Measurements from ENCODE around the gene XYLT1.

XYLT1 gene

DNA sequence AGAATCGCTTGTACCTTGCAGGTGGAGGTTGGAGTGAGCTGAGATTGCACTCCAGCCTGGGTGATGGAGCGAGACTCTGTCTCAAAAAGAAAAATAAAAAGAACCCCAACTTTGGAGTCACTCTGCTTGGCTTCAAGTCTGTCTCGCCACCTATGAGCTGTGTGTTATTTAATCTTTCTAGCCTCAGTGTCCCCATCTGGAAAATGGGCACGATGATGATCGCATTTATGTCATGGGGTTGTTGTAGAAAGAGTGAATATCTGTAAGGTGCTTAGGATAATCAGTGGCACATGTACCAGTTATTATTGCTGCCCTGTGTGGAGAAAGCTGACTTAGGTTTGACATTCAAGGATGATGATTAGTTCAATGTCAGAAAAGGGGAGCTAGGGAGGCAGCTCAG is 319.4 kb downstream of the XYLT1 start:
- no peak overlapping the region for H3K4me3 ChIP-seq (replicated peaks; ENCODE audit: low read depth, low read length)
- TF ChIP-seq, protein P1, sequence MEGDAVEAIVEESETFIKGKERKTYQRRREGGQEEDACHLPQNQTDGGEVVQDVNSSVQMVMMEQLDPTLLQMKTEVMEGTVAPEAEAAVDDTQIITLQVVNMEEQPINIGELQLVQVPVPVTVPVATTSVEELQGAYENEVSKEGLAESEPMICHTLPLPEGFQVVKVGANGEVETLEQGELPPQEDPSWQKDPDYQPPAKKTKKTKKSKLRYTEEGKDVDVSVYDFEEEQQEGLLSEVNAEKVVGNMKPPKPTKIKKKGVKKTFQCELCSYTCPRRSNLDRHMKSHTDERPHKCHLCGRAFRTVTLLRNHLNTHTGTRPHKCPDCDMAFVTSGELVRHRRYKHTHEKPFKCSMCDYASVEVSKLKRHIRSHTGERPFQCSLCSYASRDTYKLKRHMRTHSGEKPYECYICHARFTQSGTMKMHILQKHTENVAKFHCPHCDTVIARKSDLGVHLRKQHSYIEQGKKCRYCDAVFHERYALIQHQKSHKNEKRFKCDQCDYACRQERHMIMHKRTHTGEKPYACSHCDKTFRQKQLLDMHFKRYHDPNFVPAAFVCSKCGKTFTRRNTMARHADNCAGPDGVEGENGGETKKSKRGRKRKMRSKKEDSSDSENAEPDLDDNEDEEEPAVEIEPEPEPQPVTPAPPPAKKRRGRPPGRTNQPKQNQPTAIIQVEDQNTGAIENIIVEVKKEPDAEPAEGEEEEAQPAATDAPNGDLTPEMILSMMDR (IDR thresholded peaks at IDR 0.05; ENCODE audit: low read depth, low read length, missing control alignments) = no peak
- DNase-seq (ENCODE audit: extremely low read depth, low read depth) = no peak

DNA sequence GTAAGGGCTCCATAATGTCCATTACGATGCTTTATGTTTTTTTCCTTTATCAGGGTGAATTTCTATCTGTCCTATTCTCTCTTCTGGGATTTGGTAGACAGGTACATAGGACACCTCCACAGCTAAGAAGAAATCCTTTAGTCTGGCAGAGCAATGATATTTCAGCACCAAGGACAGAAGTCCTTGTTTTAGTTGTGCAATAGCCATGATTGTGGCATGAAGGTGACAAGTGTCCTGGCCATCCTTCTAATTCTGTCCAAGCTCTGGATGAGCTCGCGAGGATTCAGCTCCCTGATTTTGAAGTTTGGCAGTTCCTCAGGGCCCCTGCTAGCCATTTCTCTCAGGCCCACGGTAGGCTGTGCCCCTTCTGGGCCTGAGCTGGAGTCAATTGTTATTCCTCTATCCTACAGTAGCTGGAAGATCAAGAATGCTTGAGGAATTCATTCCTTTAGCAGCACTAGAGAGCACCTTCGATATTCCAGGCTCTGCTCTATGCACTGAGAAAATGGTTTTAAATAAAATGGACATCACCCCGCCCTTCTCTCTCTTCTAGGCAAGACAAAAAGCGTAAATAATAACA is 320.8 kb downstream of the XYLT1 start:
- H3K4me3 ChIP-seq (replicated peaks; ENCODE audit: low read depth, low read length) = no peak overlapping the region
- DNase-seq (ENCODE audit: extremely low read depth, low read depth) = no peak
- TF ChIP-seq, protein P1 (IDR thresholded peaks at IDR 0.05; ENCODE audit: low read depth, low read length, missing control alignments) = no peak

DNA sequence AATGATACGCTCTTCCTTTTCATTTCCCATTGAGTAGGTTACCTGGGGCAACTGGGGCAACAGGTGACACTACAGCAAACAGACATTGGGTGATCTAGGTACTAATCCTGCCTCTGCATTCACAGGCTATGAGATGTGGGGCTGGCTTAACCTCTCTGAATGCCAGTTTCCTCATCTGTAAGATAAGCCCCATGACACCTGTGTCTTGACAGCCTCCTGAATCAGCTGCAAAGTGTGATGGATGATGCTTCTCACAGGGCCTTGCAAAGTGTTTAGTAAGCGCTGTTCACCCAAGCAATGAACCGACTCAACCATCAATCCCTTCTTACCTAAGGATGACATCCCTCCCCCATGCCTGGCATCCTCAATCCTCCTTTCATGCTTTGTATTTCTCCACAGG is 322.8 kb downstream of the XYLT1 start:
- TF ChIP-seq, protein P1 (IDR thresholded peaks at IDR 0.05; ENCODE audit: low read depth, low read length, missing control alignments) = no peak
- H3K4me3 ChIP-seq (replicated peaks; ENCODE audit: low read depth, low read length) = no peak overlapping the region
- DNase-seq (ENCODE audit: extremely low read depth, low read depth) = no peak

DNA sequence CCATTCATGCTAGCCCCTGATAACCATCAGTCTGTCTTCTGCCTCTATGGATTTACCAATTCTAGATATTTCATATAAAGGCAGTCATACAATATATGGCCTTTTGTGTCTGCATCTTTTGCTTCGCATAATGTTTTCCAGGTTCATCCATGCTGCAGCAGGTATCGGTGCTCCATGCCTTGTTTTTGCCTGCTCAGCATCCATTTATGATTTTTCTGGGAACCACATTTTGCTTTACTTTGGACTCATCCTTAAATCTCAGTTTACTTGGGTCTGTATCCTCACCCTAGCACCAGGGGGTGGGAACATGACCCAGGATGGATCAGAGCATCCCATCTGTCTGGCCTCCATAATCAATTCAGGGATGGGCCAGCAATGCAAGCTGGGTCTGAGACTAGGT is 325.7 kb downstream of the XYLT1 start:
- TF ChIP-seq, protein P1 (IDR thresholded peaks at IDR 0.05; ENCODE audit: low read depth, low read length, missing control alignments) = no peak
- H3K4me3 ChIP-seq (replicated peaks; ENCODE audit: low read depth, low read length) = no peak overlapping the region
- DNase-seq (ENCODE audit: extremely low read depth, low read depth) = no peak

DNA sequence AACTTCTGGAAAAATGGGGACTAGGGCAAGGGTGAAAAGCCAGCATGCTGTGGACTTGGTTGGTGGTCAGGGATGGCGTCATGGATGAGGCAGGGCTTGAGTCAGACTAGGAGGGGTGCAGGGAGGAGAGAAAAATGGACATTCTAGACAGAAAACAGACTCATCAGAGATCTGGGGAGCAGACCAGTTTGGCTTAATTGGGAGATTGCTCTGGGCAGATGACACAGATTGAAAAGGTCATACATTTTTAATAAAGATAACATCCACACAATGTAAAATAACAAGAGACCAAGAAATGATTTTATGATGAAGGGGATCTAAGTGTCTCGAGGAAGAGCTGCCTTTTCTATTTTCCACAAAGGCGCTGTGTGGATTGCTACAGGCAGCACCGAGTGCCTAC is 326.3 kb downstream of the XYLT1 start:
- H3K4me3 ChIP-seq (replicated peaks; ENCODE audit: low read depth, low read length) = no peak overlapping the region
- DNase-seq (ENCODE audit: extremely low read depth, low read depth) = no peak
- TF ChIP-seq, protein P1 (IDR thresholded peaks at IDR 0.05; ENCODE audit: low read depth, low read length, missing control alignments) = no peak

DNA sequence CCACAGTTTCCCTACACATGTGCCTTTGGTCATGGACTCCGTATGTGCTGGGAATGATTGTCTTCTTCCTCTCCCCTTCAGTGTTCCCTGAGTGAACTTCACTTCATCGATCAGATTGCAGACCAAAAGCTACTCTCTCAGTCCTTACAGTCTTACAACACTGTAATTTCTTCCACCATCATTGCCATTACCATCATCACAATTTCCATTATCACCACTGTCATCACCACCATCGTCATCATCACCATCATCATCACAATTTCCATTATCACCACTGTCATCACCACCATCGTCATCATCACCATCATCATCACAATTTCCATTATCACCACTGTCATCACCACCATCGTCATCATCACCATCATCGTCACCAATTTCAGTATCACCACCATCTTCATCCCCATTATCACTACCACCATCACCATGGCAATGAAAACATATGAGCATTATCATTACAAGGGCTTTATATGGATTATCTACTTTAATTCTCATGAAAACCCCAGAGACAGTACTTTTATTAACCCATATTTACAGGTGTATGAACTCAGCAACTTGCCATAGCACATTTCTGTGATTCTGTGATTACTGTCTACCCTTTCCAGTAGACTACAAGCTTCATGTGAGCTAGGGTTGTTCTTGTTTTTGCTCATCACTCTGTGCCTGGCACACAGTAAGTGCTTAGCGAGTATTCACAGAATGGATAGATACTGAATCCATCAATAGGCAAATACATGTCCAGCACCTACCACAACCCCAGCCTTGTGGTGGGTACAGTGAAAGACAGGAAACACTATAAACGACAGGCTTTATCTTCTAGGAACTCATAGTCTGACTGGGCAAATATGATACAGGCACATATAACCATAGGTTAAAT is 327.0 kb downstream of the XYLT1 start:
- no peak overlapping the region for H3K4me3 ChIP-seq (replicated peaks; ENCODE audit: low read depth, low read length)
- DNase-seq (ENCODE audit: extremely low read depth, low read depth) = no peak
- TF ChIP-seq, protein P1 (IDR thresholded peaks at IDR 0.05; ENCODE audit: low read depth, low read length, missing control alignments) = no peak
